ENCODE data around the gene MED4.

MED4 gene

DNA sequence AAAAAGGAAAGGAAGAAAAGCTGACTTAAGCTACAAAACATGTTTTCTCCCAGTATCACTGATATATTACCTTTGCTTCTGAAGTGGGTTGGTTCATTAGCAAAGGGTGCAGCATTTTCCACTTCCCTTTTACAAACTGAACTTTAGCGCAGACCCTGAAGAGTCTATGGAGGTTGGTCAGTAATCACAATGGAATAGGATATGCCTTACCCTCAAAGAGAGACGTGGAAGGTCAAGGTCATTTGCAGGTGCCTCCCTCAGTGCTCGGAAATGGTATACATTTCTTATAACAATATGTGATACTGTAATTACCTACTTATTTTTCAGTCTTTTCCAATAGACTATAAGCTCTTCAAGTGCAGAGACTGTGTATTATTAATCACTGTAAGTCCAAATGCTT lies 21.9 kb upstream of the MED4 start:
- TF ChIP-seq, protein P1, sequence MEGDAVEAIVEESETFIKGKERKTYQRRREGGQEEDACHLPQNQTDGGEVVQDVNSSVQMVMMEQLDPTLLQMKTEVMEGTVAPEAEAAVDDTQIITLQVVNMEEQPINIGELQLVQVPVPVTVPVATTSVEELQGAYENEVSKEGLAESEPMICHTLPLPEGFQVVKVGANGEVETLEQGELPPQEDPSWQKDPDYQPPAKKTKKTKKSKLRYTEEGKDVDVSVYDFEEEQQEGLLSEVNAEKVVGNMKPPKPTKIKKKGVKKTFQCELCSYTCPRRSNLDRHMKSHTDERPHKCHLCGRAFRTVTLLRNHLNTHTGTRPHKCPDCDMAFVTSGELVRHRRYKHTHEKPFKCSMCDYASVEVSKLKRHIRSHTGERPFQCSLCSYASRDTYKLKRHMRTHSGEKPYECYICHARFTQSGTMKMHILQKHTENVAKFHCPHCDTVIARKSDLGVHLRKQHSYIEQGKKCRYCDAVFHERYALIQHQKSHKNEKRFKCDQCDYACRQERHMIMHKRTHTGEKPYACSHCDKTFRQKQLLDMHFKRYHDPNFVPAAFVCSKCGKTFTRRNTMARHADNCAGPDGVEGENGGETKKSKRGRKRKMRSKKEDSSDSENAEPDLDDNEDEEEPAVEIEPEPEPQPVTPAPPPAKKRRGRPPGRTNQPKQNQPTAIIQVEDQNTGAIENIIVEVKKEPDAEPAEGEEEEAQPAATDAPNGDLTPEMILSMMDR (IDR thresholded peaks at IDR 0.05; ENCODE audit: low read depth, low read length, missing control alignments) = no peak
- DNase-seq (ENCODE audit: extremely low read depth, low read depth) = no peak
- no peak overlapping the region for H3K4me3 ChIP-seq (replicated peaks; ENCODE audit: low read depth, low read length)

DNA sequence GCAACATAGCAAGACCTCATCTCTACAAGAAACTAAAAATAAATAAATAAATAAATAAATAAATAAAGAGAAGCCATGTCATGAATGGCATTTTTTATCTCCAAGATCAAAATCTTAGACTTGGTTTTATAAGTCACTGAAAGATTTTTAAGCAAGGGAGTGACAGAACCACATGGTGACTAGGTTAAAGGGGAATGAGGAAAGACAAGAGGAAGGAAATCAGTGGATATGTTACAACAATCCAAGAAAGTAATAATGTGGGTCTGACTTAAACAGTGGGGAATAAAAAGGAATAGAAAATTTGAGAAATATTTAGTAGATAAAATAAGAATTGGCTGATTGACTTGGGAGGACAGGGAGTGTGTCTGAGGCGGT lies 18.8 kb upstream of the MED4 start:
- TF ChIP-seq, protein P1 (IDR thresholded peaks at IDR 0.05; ENCODE audit: low read depth, low read length, missing control alignments) = no peak
- no peak overlapping the region for H3K4me3 ChIP-seq (replicated peaks; ENCODE audit: low read depth, low read length)
- DNase-seq (ENCODE audit: extremely low read depth, low read depth) = no peak

- no peak for DNase-seq (ENCODE audit: extremely low read depth, low read depth)
- H3K4me3 ChIP-seq (replicated peaks; ENCODE audit: low read depth, low read length) = no peak overlapping the region
- TF ChIP-seq, protein P1 (IDR thresholded peaks at IDR 0.05; ENCODE audit: low read depth, low read length, missing control alignments) = no peak
Observed at GRCh38 chr13:48112896-48113755, 18.2 kb upstream of the MED4 start.

GRCh38 chr13:48110931-48111721 lies 16.2 kb upstream of the MED4 start:
- no peak overlapping the region for H3K4me3 ChIP-seq (replicated peaks; ENCODE audit: low read depth, low read length)
- DNase-seq (ENCODE audit: extremely low read depth, low read depth) = no peak
- TF ChIP-seq, protein P1 (IDR thresholded peaks at IDR 0.05; ENCODE audit: low read depth, low read length, missing control alignments) = no peak

GRCh38 chr13:48110132-48110868 lies 15.4 kb upstream of the MED4 start:
- DNase-seq (ENCODE audit: extremely low read depth, low read depth) = no peak
- H3K4me3 ChIP-seq (replicated peaks; ENCODE audit: low read depth, low read length) = no peak overlapping the region
- TF ChIP-seq, protein P1 (IDR thresholded peaks at IDR 0.05; ENCODE audit: low read depth, low read length, missing control alignments) = no peak

DNA sequence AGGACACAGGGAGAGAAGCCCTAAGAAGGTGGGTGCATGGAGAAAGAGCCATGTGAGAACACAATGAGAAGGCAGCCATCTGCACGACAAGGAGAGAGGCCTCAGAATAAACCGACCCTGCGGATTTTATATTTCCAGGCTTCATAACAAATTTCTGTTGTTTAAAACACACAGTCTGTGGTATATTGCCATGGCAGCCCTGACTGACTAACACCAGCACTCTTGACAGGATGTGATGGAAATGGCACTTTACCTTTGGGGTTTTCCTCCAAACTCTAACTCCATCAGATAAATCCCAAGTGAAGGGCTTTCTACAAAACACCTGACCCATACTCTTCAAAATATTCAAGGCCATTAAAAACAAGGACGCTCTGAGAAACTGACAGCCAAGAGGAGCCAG lies 13.2 kb upstream of the MED4 start:
- H3K4me3 ChIP-seq (replicated peaks; ENCODE audit: low read depth, low read length) = no peak overlapping the region
- no peak for DNase-seq (ENCODE audit: extremely low read depth, low read depth)

More for the DNA sequence above, 13.2 kb upstream of the MED4 start:
- TF ChIP-seq, protein P1 (IDR thresholded peaks at IDR 0.05; ENCODE audit: low read depth, low read length, missing control alignments) = no peak
